Measurements from ENCODE around the gene WRNIP1.

GRCh38 chr6:2725364-2725988 lies 39.7 kb upstream of the WRNIP1 start:
- no peak for TF ChIP-seq CTCF (IDR thresholded peaks at IDR 0.05 in 2 of 3, conservative IDR thresholded peaks at IDR 0.05 in 1 of 3; ENCODE audit: borderline replicate concordance in 1 of 3, insufficient read depth in 1 of 3, low read depth in 2 of 3, low read length in 2 of 3)
- TF ChIP-seq POLR2A (IDR thresholded peaks at IDR 0.05; ENCODE audit: borderline replicate concordance, extremely low read depth, insufficient read depth, insufficient read length) = no peak
- no peak for TF ChIP-seq EZH2 (IDR thresholded peaks at IDR 0.05)
- no peak for TF ChIP-seq REST (IDR thresholded peaks at IDR 0.05; ENCODE audit: low read depth)
- no peak for TF ChIP-seq EZH2phosphoT487 (IDR thresholded peaks at IDR 0.05; ENCODE audit: borderline replicate concordance)

Data from HCT116 (cell line).